ENCODE measurements around the gene THRSP.

DNA sequence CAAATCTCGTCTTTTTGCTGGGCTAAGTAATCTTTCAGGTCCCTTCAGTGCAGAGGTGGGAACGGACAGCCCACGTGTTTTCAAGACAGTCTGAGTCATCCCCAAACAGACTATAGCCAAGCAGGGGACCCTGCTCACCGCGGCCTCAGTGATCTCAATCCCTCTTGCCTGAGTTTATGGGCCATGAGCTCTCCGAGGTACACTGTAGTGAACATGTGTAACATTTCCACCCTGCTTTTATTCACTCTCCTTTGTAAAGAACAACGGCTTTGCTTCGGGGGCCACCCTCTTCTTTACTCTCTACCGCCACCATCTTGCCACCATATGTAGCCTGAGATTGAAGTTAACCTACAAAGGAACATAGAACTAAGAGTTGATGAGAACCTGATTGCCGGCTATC, 29.0 kb upstream of the THRSP start:
- TF ChIP-seq, protein P1, sequence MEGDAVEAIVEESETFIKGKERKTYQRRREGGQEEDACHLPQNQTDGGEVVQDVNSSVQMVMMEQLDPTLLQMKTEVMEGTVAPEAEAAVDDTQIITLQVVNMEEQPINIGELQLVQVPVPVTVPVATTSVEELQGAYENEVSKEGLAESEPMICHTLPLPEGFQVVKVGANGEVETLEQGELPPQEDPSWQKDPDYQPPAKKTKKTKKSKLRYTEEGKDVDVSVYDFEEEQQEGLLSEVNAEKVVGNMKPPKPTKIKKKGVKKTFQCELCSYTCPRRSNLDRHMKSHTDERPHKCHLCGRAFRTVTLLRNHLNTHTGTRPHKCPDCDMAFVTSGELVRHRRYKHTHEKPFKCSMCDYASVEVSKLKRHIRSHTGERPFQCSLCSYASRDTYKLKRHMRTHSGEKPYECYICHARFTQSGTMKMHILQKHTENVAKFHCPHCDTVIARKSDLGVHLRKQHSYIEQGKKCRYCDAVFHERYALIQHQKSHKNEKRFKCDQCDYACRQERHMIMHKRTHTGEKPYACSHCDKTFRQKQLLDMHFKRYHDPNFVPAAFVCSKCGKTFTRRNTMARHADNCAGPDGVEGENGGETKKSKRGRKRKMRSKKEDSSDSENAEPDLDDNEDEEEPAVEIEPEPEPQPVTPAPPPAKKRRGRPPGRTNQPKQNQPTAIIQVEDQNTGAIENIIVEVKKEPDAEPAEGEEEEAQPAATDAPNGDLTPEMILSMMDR (IDR thresholded peaks at IDR 0.05), result no peak
- no peak for TF ChIP-seq POLR2A (IDR thresholded peaks at IDR 0.05)

Data from right lobe of liver (tissue), 4 donors.